ENCODE measurements around the gene IAH1.

Gene IAH1

DNA sequence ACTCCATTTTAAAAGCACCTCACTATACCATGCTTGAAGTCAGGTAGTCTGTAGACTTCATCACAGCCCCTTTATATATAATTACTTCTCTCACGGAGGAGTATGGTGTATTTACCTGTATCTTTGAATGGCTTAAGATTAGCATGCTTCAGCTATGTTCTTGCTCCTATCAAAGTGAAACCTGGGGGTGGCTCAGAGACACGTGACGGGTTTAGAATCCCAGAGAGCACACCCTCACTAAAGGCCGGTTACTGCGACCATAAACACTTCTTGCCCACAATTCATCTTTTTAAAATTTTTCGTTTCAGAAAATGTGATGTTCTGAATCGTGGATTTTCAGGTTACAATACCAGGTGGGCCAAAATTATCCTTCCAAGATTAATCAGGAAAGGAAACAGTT, 3.6 kb downstream of the IAH1 start:
- TF ChIP-seq EGR1 (IDR thresholded peaks at IDR 0.05) (no peak), YY1 (IDR thresholded peaks at IDR 0.05; ENCODE audit: low read depth) (no peak), CEBPB (IDR thresholded peaks at IDR 0.05) (no peak), RAD21 (IDR thresholded peaks at IDR 0.05; ENCODE audit: low read depth) (no peak)

DNA sequence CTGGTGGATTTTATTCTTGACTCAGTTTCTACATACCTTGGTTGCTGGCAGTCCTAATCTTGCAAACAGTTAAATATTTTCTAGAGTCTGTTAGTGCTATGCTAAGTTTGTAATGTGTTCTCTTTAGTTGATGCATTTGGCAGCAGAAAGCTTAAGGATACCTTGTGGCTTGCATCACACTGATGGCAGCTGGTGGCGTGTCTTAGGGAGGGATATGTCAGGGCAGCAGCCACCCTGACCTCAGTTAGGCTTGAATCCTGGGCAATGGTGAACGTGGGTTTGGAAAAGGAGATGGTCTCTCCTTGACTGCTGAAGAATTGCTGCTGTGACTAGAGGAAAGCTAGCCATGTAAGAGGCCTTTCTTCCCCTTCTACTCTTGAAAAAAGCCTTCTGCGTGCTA, 4.2 kb downstream of the IAH1 start:
- TF ChIP-seq TCF12 (IDR thresholded peaks at IDR 0.05; ENCODE audit: low read depth) (no peak), YY1 (IDR thresholded peaks at IDR 0.05; ENCODE audit: low read depth) (no peak), TAF1 (IDR thresholded peaks at IDR 0.05; ENCODE audit: low read depth) (no peak), FOXM1 (IDR thresholded peaks at IDR 0.05; ENCODE audit: borderline replicate concordance, low read depth) (no peak), CEBPB (IDR thresholded peaks at IDR 0.05) (no peak), TEAD4 (IDR thresholded peaks at IDR 0.05) (no peak)
- TF ChIP-seq, protein P1, sequence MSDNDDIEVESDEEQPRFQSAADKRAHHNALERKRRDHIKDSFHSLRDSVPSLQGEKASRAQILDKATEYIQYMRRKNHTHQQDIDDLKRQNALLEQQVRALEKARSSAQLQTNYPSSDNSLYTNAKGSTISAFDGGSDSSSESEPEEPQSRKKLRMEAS (IDR thresholded peaks at IDR 0.05) = no peak
- TF ChIP-seq, protein P2, sequence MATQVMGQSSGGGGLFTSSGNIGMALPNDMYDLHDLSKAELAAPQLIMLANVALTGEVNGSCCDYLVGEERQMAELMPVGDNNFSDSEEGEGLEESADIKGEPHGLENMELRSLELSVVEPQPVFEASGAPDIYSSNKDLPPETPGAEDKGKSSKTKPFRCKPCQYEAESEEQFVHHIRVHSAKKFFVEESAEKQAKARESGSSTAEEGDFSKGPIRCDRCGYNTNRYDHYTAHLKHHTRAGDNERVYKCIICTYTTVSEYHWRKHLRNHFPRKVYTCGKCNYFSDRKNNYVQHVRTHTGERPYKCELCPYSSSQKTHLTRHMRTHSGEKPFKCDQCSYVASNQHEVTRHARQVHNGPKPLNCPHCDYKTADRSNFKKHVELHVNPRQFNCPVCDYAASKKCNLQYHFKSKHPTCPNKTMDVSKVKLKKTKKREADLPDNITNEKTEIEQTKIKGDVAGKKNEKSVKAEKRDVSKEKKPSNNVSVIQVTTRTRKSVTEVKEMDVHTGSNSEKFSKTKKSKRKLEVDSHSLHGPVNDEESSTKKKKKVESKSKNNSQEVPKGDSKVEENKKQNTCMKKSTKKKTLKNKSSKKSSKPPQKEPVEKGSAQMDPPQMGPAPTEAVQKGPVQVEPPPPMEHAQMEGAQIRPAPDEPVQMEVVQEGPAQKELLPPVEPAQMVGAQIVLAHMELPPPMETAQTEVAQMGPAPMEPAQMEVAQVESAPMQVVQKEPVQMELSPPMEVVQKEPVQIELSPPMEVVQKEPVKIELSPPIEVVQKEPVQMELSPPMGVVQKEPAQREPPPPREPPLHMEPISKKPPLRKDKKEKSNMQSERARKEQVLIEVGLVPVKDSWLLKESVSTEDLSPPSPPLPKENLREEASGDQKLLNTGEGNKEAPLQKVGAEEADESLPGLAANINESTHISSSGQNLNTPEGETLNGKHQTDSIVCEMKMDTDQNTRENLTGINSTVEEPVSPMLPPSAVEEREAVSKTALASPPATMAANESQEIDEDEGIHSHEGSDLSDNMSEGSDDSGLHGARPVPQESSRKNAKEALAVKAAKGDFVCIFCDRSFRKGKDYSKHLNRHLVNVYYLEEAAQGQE (IDR thresholded peaks at IDR 0.05; ENCODE audit: low read depth) = no peak

DNA sequence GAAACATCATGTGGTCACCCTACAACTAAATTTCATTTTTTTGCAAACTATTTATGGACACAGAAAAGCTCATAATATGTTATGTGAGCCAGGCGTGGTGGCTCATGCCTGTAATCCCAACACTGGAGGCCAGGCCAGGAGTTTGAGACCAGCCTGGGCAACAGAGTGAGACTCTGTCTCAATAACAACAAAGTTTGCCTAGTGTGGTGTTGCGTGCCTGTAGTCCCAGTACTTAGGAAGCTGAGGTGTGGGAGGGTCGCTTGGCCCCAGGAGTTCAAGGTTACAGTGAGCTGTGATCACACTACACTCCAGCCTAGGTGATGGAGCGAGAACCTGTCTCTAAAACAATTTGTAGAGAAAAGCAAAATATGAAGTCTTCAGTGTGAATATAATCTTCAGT, 5.8 kb downstream of the IAH1 start:
- no peak for TF ChIP-seq TAF1 (IDR thresholded peaks at IDR 0.05; ENCODE audit: low read depth)
- TF ChIP-seq, protein P1 (IDR thresholded peaks at IDR 0.05) = no peak
- TF ChIP-seq EP300 (IDR thresholded peaks at IDR 0.05; ENCODE audit: borderline replicate concordance) = no peak
- TF ChIP-seq FOXM1 (IDR thresholded peaks at IDR 0.05; ENCODE audit: borderline replicate concordance, low read depth) = no peak
- TF ChIP-seq RAD21 (IDR thresholded peaks at IDR 0.05; ENCODE audit: low read depth) = no peak

DNA sequence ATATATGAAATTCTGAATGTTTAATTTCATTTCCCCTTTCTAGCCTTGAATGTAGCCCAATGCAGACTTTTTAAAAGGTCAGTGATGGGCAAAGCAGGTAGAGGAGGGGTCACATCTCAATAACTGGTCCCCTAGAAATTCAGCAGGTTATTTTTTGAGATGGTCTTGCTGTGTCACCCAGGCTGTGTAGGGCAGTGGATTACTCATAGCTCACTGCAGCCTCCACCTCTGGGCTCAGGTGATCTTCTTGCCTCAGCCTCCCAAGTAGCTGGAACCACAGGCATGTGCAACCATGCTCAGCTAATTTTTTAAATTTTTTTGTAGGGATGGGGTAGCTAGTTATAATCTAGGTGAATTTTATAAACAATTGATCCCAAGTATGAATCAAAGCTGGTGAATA, 8.8 kb downstream of the IAH1 start:
- TF ChIP-seq, protein P3, sequence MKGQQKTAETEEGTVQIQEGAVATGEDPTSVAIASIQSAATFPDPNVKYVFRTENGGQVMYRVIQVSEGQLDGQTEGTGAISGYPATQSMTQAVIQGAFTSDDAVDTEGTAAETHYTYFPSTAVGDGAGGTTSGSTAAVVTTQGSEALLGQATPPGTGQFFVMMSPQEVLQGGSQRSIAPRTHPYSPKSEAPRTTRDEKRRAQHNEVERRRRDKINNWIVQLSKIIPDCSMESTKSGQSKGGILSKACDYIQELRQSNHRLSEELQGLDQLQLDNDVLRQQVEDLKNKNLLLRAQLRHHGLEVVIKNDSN (IDR thresholded peaks at IDR 0.05) = no peak
- TF ChIP-seq CEBPB (IDR thresholded peaks at IDR 0.05) = no peak
- TF ChIP-seq EGR1 (IDR thresholded peaks at IDR 0.05) = no peak
- TF ChIP-seq RAD21 (IDR thresholded peaks at IDR 0.05; ENCODE audit: low read depth) = no peak

DNA sequence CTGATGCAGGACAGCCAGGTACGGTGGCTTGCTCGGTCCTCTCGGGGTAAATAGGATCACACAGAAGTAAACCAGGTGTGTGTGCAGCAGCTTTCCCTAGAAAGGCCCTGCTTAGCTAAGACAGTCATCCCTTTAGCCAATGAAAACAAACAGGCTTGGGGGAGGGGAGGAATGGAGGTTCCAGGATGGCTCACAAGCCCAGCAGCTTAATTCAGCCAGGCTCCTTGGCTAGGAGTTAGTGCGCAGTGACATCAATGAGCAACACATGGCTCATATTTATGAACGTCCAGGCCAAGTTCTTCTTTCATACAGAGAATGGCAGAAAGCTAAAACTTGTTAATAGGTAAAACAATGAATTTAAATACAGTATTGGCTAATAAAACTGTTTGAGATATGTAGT, 10.2 kb downstream of the IAH1 start:
- TF ChIP-seq TCF12 (IDR thresholded peaks at IDR 0.05; ENCODE audit: low read depth) (no peak), EGR1 (IDR thresholded peaks at IDR 0.05) (no peak), CREB1 (IDR thresholded peaks at IDR 0.05; ENCODE audit: low read depth) (no peak), ZBTB7A (IDR thresholded peaks at IDR 0.05; ENCODE audit: low read depth) (no peak), YY1 (IDR thresholded peaks at IDR 0.05; ENCODE audit: low read depth) (no peak), FOXM1 (IDR thresholded peaks at IDR 0.05; ENCODE audit: borderline replicate concordance, low read depth) (no peak)
- TF ChIP-seq, protein P3 (IDR thresholded peaks at IDR 0.05) = no peak

DNA sequence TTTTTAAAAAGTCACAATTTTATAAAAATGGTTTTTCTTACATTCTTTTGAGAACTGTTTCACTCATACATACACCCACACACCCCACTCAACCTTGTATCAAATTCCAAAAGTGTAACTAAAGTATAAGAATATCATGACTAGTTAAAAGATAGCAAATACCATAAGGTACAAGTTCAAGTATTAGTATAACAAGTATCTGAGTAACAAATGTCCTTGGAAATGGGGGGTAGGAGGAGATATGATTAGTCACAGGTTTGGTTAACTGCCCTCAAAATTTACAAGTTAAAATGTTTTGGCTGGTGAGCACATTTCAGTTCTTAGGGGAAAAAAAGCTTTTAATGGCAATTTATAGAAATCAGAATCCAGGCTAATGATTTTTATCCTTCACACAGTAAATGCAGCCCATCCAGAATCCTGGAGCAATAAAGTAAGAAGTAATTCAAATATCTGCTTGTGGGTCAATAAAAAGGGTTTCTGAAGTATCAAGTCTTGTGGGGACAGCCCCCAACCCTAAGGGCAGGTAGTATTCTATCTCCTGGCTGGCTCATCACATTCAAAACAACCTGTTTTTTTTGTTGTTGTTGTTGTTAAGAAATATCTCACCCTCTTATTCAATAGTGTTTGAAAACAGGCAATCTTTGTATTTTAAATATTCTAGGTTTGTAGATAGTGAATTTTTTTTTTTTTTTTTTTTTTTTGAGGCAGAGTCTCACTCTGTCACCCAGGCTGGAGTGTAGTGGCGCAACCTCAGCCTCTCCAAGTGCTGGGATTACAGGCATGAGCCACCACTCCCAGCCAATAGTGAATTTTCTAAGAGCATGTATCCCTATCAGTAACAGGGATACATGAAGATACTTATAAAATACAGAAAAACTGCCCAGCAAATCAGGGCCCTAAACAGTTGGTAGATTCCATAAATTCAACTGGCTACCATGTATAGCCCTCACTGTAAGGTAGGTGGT, 14.5 kb downstream of the IAH1 start:
- TF ChIP-seq EP300 (IDR thresholded peaks at IDR 0.05; ENCODE audit: borderline replicate concordance) = no peak
- TF ChIP-seq YY1 (IDR thresholded peaks at IDR 0.05; ENCODE audit: low read depth) = no peak
- no peak for TF ChIP-seq TCF12 (IDR thresholded peaks at IDR 0.05; ENCODE audit: low read depth)
- TF ChIP-seq TEAD4 (IDR thresholded peaks at IDR 0.05) = no peak
- TF ChIP-seq NFIC (IDR thresholded peaks at IDR 0.05) = no peak
- no peak for TF ChIP-seq EGR1 (IDR thresholded peaks at IDR 0.05)
- TF ChIP-seq TAF1 (IDR thresholded peaks at IDR 0.05; ENCODE audit: low read depth) = no peak
- no peak for TF ChIP-seq FOXM1 (IDR thresholded peaks at IDR 0.05; ENCODE audit: borderline replicate concordance, low read depth)
- TF ChIP-seq ZBTB7A (IDR thresholded peaks at IDR 0.05; ENCODE audit: low read depth) = no peak
- TF ChIP-seq RAD21 (IDR thresholded peaks at IDR 0.05; ENCODE audit: low read depth) = no peak
- no peak for TF ChIP-seq CREB1 (IDR thresholded peaks at IDR 0.05; ENCODE audit: low read depth)
- TF ChIP-seq, protein P3 (IDR thresholded peaks at IDR 0.05) = no peak
- TF ChIP-seq, protein P2 (IDR thresholded peaks at IDR 0.05; ENCODE audit: low read depth) = no peak
- no peak for TF ChIP-seq CEBPB (IDR thresholded peaks at IDR 0.05)
- TF ChIP-seq, protein P1 (IDR thresholded peaks at IDR 0.05) = no peak

Data from Ishikawa (cell line).